Activated CD4-positive, alpha-beta T cell treated with anti-CD3 and anti-CD28 coated beads, Interleukin-2, Interleukin-4, amounts not matched to agents 100 ng/mL and 50 ng/mL, durations not matched to agents 16 hours and 8 hours (primary cell): ENCODE measurements around the gene SLC46A2.

Experiments
- DNase-seq: peaks from one replicate; pipeline ENCODE4 v3.0.0-alpha.2; 2020; ENCODE audit warnings: low spot score

Gene SLC46A2

GRCh38 chr9:112858005-112858404 lies 32.7 kb downstream of the SLC46A2 start:
- no peak for DNase-seq

GRCh38 chr9:112856843-112857242 lies 33.8 kb downstream of the SLC46A2 start:
- DNase-seq = no peak

GRCh38 chr9:112856200-112856599 lies 34.5 kb downstream of the SLC46A2 start:
- DNase-seq = no peak

- DNase-seq = no peak
Measured at GRCh38 chr9:112854657-112855056, 36.0 kb downstream of the SLC46A2 start.

GRCh38 chr9:112853882-112854585 lies 36.6 kb downstream of the SLC46A2 start:
- DNase-seq = no peak

GRCh38 chr9:112852741-112853504 lies 37.8 kb downstream of the SLC46A2 start:
- DNase-seq = no peak

- no peak for DNase-seq
Measured at GRCh38 chr9:112850840-112851239, 39.8 kb downstream of the SLC46A2 start.

- DNase-seq = peak; percentile 5
Measured at GRCh38 chr9:112849363-112849922, 41.2 kb downstream of the SLC46A2 start.

GRCh38 chr9:112848316-112849151 lies 42.1 kb downstream of the SLC46A2 start:
- DNase-seq = no peak

GRCh38 chr9:112846528-112847488 lies 43.9 kb downstream of the SLC46A2 start:
- no peak for DNase-seq

- DNase-seq = peak; percentile 78
Measured at GRCh38 chr9:112844771-112845542, 45.7 kb downstream of the SLC46A2 start.

GRCh38 chr9:112842555-112842954 lies 48.1 kb downstream of the SLC46A2 start:
- no peak for DNase-seq

GRCh38 chr9:112841261-112841660 lies 49.4 kb downstream of the SLC46A2 start:
- DNase-seq = no peak

- DNase-seq = no peak
Measured at GRCh38 chr9:112839331-112839730, 51.3 kb downstream of the SLC46A2 start.

GRCh38 chr9:112838342-112838741 lies 52.3 kb downstream of the SLC46A2 start:
- DNase-seq = no peak

GRCh38 chr9:112836394-112836793 lies 54.3 kb downstream of the SLC46A2 start:
- no peak for DNase-seq

GRCh38 chr9:112833081-112833480 lies 57.6 kb downstream of the SLC46A2 start:
- DNase-seq = no peak

GRCh38 chr9:112831969-112832368 lies 58.7 kb downstream of the SLC46A2 start:
- DNase-seq = no peak

GRCh38 chr9:112831281-112831851 lies 59.3 kb downstream of the SLC46A2 start:
- DNase-seq = no peak
